Activated CD4-positive, alpha-beta T cell treated with anti-CD3 and anti-CD28 coated beads for 24 hours (primary cell): ENCODE measurements around the gene IBSP.

Experiments
- DNase-seq, 2 donors: peaks; one replicate each; pipeline ENCODE4 v3.0.0-alpha.2; 2020; ENCODE audit warnings: low read depth in 2 of 2

Gene IBSP

DNA sequence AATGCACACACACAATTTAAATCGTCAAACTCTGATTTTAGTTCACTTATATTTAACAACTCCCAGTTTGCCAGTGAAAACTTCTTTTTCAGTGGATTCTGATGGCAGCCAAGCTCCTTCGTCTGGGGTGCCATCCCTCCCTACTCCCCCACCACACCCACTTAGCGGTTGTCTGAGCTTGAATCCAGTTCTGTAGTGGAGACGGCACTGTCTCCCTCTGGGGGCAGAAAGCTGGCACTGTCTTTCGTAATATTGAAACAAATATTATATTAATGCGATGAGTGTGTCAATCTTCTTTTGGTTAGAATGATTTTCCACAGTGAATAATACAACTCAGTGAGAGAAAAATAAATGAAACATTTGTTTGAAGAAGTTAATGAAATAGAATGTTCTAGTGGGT, 38.9 kb downstream of the IBSP start:
- no peak for DNase-seq

DNA sequence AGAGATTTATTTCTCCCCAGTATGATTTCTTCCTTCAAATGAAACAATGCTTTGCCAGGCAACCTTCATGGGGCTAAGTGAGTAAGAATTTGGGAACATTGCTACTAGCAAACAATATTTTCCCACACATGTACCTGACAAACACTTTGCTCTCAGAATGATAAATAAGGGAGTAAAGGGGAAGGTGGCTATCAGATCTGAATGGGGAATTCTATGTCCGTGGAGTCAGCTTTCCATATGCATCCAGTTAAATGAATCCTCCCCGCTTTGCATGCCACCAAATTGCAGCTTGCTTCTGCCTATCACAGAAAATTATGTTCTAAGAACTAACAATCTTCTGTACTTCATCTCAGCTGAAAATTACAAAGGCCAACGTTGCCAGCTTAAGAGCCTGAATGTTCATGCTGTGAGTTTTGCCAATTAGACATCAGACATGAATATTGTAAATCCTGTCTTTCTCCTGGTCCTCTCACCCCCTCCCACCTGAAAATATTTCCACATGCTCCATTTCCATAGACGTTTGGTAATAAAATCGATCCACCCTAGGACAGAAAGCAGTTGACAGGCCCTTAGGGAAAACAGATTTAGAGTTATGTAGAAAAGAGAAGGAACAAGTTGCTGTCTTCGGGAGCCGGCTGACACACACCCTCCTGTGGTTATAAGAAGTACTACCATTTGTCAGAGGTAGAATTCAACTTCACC, 39.7 kb downstream of the IBSP start:
- no peak for DNase-seq

DNA sequence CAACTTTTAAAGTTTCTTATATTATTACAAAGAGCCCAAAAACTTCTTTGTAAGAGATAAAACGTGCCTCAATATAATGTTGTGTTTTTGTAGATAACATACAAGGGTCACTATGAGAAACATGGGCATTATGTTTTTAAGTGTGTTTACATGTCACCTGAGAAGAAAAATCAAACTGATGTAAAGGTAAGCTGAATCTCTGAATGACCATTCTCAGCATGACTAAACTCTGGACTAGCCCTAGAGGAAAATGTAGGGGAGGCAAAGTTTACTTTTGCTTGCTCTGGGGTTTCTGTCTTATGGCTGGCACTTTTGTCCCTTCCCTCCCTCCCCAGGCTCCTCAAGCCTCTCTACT, 40.2 kb downstream of the IBSP start:
- DNase-seq: no peak

DNA sequence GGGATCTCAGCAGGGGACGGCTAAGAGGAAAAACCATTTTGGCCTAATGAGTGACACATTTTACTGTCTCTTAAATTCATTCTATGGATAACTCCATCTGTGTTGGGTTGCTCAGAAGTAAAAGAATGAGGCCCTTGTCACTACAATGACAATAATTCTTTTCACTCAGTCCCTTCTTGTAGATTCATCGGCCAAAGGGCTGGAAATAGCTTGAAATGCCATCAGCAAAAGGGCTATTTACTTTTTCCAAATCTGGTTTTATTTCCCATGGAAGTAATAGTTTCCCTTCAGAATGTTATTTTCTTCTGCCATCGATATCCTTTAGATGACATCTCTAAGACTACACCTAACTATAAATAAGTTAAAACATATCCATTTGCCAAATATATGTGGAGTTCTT, 40.8 kb downstream of the IBSP start:
- DNase-seq: no peak

DNA sequence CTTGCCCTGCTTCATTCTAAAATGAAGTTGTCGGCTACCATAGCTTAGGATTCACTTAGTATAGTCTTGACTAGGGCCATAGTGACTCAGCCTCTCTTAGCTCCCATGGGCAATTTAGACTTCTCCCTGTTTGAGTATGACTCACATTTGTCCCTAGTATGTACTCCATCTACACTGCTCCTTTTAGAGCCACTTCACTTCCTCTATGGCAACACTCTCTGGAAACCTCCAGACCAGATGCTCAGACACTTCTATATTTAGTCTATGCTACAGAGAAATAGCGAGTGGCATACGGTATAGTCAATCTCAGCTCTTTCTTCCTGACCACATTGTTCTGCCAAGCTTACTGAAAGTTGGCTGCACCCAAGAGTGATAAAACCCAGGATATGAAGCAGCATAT, 44.6 kb downstream of the IBSP start:
- no peak for DNase-seq

DNA sequence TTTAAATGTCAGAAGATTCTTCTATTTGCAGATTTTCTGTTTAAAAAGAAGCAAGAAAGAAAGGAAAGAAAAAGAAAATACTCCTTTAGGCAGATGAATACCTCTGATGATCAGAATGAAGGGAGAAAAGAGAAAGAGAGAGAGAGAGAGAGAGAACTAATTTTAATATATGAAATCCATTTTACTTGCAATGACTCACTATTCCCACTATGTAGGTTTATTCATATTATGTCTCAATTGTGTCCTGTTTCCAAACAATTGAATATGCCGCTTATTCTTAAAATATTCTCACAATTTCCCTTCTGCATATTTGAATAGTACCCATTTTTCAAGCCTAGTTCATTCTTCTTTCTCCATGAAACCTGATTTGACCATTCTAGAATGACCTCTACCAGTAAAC, 45.1 kb downstream of the IBSP start:
- no peak for DNase-seq

DNA sequence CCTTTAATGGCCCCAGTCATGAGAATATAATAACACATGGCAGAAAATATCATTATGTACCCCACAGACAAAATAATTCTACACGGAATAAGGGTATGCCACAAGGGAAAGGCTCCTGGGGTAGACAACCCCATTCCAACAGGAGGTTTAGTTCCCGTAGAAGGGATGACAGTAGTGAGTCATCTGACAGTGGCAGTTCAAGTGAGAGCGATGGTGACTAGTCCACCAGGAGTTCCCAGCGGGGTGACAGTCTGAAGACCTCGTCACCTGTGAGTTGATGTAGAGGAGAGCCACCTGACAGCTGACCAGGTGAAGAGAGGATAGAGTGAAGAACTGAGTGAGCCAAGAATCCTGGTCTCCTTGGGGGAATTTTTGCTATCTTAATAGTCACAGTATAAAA, 46.9 kb downstream of the IBSP start:
- no peak for DNase-seq

DNA sequence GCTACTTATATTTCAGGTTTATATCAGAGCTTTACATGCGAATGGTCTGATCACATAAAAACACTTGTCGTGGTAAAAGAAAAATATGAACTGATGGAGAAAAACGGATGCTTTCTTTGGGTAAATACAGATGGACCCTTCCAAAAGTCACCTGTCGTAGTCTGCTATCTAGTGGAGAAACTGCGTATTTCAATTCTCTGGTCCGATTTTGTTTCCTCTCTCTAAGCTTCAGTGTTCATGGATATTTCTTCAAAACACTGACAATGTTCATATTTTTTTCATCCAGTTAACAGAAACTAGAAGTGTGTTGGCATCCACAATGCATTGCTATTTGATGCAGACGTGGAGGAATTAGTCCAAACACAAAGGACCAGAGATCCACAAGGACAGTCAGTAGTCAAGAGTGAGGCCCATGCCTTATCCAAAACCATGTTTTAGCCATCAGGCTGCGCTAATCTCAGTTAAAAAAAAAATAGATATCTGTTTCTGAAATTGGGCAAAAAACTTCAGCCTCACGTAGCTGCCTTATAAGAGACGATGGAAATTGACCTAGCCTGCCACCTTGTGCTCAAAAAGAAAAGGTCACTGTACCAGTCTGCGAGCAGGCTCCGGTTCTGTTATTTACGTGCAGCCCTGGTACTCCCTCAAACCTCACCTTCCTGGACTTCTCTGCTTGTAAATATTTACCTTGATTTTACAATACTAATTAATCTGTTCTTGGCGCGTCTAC, 49.4 kb downstream of the IBSP start:
- peak in 1 of 2 donors; percentile 10 for DNase-seq

DNA sequence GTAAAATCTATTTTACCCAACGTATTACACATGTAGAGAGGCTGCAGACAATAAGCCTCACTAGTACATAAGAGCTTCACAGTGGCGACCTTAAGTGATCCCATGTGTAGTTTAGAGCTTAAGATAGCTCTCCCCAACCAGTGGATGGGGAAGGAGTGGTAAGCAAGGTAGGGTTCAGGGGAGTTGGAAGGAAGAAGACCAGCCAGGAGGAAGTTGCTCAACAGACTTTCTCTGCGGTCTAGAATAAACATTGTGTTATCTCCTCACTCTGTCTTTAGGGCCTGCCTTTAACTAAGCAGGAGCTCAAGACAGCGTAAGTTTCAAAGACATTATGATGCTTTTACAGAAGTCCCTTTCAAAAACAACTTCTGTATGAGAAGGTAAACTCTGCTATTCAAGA, 50.3 kb downstream of the IBSP start:
- DNase-seq: no peak

DNA sequence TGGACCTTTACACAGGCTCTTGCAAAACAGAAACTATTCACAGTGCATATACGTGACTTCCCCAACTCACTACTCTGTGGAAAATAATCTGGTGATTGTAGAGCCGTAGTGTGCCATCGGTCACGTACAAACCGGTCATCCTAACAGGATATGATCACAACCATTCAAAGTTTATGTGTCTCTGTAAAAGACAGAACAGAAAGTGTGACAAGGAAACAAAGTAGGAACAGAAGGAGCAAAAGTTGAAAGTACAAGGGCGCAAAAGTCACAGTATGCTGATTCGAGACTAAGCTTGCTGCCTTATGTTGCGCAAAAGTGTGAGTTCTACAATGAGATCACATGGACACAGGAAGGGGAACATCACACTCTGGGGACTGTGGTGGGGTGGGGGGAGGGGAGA, 52.0 kb downstream of the IBSP start:
- DNase-seq: no peak

DNA sequence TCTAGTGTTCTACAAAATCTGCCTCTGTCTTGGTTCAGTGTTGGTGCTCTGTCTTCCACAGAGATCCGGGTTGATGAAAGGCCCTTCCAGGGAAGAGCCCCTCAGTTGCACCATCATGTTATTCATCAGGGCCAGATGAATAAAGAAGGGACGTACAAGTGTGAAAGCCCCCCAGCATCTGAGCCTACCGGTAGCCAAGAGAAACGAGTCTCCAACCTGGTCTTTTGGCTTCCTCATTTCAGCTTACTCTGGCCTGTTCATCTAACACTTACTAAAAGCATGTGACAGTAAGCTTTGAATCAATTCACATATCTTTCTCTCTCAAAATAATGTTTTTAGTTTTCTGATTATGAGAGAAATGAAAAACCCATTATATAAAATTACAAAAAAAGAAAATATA, 52.6 kb downstream of the IBSP start:
- no peak for DNase-seq

DNA sequence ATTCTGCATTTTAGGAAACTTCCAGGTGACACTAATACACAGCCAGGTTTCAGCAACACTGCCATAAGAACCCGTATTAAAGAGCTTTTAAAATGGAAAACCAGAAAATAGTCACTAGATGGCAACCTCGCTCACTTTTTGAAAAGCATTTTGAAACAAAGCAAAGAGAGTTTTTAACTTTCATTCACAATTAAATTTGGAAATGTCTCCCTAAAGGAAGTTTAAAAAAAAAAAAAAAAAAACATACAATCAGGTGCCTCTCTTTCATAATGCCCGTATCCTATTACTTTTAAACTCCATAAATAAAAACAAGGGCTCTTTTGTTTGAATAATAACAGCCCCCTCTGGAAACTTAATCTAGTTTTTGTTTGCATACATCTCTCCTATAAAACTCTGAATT, 53.8 kb downstream of the IBSP start:
- no peak for DNase-seq

DNA sequence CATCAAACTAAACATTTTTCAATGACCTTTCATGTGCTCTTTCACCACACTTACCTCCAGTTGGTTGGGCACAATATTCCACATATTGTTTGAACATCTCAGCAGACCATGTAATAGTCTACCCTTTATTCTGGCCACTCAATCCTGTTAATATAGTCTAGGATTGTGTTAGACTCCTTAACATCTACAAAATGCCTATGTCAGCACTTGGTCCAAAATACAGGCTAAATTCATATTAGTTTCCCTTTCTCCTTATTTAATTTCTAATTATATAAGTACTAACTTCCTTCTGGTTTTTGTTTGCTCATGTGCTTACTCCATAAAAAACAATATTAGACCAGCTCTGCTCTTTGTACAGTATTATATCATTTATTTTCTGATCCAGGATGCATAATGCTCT, 54.5 kb downstream of the IBSP start:
- no peak for DNase-seq

DNA sequence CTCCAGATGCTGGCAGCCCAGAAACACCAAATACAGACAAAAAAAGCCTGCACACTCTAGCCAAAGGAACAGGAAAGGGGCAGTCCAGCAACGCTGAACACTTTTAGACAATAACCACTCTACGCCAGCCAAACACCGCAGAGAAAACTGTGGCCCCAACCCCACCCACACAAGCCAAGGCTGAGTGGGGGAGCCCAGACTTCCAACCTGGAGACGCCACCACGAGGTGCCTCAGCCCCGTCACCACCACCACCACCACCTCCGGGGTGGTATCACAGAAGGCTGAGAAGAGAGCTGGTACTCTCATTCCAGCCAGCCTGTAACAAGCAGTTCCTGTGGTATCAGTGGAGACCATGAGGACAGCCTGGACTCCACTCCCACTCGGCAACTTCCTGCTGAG, 56.2 kb downstream of the IBSP start:
- no peak for DNase-seq

DNA sequence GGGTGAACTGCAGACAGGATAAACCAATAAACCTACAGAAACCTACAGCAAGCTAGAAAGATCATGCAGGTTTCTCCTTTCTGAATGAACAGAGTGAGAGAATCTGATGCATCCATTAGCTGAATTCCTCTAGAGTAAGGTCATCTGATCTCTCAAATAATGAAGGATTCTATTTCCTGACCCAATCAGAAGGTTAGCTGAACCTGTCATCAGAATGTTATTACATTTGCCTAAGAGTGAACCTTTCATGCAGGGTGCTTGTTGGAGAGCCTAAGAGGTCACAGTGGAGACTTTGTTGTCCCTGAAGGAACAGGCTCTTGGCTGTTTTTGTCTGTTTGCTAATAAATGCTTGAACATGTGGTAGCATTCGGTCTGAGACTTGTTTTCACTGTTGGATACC, 57.5 kb downstream of the IBSP start:
- DNase-seq: no peak

DNA sequence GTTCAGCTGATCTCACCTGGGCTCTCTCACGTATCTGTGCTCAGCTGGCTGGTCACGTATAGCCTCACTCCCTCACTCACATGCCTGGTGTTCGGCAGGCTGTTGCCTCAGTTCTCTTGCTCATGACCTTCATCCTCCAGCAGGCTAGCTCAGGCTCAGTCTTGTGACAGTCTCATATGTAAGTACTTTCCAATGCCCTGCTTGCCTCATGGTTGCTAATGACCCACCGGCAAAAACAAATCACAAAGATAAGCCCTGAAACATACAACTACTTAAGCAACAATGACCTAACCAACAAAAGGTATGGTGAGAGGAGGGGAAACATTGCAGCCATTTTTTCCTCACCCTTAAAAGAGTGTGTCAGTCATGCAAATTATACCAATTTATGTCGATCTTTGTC, 58.4 kb downstream of the IBSP start:
- no peak for DNase-seq
